Transverse colon (tissue), 3 donors: ENCODE measurements around the gene CACTIN.

Experiments used
- POLR2A ChIP-seq: fragments of 450-650 bp; IDR thresholded peaks from one replicate; pipeline ENCODE4 v1.6.1; 2016; ENCODE audit warnings: antibody characterized with exemption, mild to moderate bottlenecking, moderate library complexity
- TF ChIP-seq, protein P1 (sequence below), 5 experiments: fragments of 200-600 bp in 3 of 5; fragments of 450-650 bp in 2 of 5; sonication (generic) in 3 of 5; IDR thresholded peaks; 1 replicate in 2 of 5; 2 replicates in 3 of 5; pipeline ENCODE4 v1.5.1; 2016 to 2017; ENCODE audit warnings: antibody characterized with exemption in 5 of 5, inconsistent platforms in 3 of 5, mild to moderate bottlenecking in 2 of 5, moderate library complexity in 1 of 5

DNA sequence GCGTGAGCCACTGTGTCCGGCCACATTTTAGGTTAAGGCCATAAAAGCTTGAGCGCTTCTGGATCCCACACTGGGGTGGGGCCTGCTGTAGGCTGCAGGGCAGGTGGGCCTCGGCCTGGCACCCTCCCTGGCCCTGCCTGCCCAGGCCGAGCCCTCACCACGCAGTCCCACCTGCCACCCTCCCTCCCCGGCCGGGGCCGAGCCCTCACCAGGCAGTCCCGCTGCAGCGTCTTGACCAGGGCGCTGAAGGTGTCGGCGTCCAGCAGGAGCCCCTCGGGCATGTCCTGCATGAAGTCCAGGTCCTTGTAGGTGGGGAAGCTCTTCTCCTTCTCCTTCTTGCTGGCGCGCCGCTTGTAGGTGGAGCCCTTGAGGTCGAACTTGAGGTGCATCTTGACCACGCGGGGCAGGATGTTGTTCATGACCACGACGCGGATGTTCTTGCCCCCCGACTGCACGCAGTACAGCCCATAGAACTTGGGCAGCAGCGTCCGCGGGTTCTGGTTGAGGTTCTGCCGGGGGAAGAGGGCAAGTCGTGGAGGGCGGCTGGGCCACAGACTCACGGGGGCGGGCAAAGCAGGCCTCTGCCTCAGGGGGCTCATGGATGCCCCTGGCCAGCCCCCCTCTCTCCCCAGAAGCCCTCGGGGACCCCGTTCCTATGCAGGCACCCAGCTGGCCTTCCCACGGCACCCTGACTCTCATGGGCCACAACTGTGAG lies 26.6 kb upstream of the CACTIN start:
- TF ChIP-seq, protein P1, sequence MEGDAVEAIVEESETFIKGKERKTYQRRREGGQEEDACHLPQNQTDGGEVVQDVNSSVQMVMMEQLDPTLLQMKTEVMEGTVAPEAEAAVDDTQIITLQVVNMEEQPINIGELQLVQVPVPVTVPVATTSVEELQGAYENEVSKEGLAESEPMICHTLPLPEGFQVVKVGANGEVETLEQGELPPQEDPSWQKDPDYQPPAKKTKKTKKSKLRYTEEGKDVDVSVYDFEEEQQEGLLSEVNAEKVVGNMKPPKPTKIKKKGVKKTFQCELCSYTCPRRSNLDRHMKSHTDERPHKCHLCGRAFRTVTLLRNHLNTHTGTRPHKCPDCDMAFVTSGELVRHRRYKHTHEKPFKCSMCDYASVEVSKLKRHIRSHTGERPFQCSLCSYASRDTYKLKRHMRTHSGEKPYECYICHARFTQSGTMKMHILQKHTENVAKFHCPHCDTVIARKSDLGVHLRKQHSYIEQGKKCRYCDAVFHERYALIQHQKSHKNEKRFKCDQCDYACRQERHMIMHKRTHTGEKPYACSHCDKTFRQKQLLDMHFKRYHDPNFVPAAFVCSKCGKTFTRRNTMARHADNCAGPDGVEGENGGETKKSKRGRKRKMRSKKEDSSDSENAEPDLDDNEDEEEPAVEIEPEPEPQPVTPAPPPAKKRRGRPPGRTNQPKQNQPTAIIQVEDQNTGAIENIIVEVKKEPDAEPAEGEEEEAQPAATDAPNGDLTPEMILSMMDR (IDR thresholded peaks at IDR 0.05): no peak
- no peak for TF ChIP-seq POLR2A
